ENCODE data around the gene MBLAC1. TPM values are rescaled to one million over a fixed set of nuclear protein-coding genes. Genes with fewer than 3 reads are reported as not detected.

MBLAC1 gene
- total and polyA plus RNA-seq, 9 of the 15 experiments (the other 6 are each of a cell fraction or from before 2014, with no cell fraction given): 0.03 to 3.1 (median 0.52) TPM

DNA sequence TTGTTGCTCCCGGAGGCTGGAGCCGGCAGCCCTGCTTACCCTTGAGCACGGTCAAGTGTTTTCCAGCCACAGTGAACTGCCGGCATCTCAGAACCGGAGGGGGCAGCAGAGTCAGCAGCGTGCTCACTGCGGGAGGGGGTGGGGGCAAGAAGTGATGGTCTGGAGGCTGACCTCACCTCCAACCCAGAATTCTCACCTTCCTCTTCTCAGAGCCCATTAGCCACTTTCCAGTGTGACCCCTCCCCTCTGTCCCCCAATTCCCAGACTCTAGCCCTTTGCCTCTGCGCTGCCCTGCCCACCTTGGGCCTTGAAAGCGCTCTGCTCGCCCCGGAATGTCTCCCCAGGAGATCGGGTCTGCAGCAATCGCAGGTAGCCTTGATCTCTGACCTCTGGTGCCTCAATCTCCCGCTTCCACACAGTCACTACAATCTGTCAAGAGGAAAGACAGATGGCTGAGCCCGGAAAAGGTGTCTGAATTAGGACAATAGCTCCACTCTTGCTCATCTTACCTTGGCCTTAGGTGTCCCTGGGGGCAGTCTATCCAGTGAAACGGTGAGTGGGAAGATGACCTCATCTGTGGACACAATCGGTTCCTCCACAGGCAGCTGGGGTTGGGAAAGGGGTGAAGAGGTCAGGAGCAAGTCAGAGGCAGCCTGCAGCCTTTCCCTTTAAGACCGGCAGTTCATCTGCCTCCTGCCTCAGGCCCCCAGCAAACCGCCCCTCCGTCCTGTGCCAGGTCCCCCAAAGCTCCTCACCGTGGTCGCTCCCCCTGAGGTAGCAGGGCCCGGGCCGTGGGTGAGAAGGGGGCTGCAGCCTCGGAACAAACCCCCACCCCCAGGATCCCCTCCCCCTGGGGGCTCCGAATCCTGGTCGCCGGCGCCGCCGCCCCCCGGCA, 30.8 kb downstream of the MBLAC1 start (continued):
- TF ChIP-seq ZNF212 (CRISPR knock-in tag; IDR thresholded peaks at IDR 0.05): no peak
- TF ChIP-seq, protein P1, sequence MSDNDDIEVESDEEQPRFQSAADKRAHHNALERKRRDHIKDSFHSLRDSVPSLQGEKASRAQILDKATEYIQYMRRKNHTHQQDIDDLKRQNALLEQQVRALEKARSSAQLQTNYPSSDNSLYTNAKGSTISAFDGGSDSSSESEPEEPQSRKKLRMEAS (CRISPR knock-in tag; IDR thresholded peaks at IDR 0.05): peak; percentile 91

DNA sequence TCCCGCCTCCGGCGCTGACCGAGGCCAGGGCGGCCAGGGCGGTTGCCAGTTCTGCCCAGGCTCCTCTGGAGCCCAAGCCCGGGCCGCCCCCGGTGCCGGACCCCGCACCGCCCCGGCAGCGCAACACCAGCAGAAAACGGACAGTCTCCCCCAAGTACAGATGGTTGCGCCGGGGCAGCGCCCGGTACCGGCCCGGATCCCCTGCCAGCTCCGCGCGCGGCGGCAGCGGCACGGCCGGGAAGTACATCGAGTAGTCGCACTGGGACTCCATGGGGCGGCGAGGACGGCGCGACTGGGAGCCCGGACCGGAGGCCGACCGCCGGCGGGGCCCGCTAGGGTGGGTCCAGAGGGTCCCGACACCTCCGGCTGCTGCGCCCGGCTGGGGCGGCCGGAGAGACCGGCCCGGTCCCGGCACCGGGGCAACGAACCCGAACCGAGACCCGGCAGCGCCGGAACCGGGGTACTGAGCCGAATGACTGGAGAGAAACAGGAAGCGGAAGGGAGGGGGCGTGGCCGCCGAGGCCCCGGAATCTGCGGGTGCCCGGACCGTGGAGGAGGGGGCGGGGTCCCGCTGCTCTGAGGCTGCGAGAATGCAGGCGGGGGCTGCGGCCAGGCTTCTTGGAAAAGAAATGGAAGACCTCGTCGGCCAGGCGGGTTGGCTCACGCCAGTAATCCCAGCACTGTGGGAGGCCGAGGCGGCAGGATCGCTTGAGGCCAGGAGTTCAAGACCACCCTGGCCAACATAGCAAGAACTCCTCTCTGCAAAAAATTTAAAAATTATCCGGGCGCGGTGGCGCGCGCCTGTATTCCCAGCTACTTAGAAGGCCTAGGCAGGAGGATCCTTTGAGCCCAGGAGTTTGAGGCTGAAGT, 31.7 kb downstream of the MBLAC1 start, which contains the start of gene TRAPPC14:
Gene TRAPPC14 (minus strand): TSS at position 495 of the 870 bp plus-strand sequence. CDS start 224 bp downstream, at position 271.
- DNase-seq (ENCODE audit: extremely low read depth in 1 of 4, low spot score in 3 of 4): peak; percentile 97 to 100 (median 98)
- peak; percentile 87 for ATAC-seq
- H3K4me3 ChIP-seq: peak within 1 kb of the TSS; percentile 99
- POLR2A ChIA-PET: interaction anchor here (0.7 to 2.1 kb wide), 8 partner anchors 9 to 139 kb away, joined by 3 to 8 read pairs (median 3); partner anchors contain the start of gene LAMTOR4
- H4K20me1 ChIP-seq (replicated peaks; ENCODE audit: control insufficient read depth, insufficient read depth, low read length): peaks cover 10% of the 10 kb centered on the region
- no peaks in the 10 kb centered on the region for H3K9me1 ChIP-seq (ENCODE audit: control insufficient read depth, insufficient read depth, low read length)
- H3K4me2 ChIP-seq (ENCODE audit: insufficient read depth, low read length): peak within 1 kb of the TSS; percentile 89
- peaks cover 35 to 74% of the 10 kb centered on the region in 2 experiments for H3K4me1 ChIP-seq (replicated peaks in 1 of 2; ENCODE audit: control insufficient read depth in 2 of 2, insufficient read depth in 2 of 2, low read length in 2 of 2)
- in situ Hi-C loops (cut with MboI): no loop called here
- H3K79me2 ChIP-seq (ENCODE audit: control insufficient read depth, insufficient read depth, low read length): peaks cover 30% of the 10 kb centered on the region
- H3K36me3 ChIP-seq (ENCODE audit: control insufficient read depth, insufficient read depth, low read length): peaks cover 36% of the 10 kb centered on the region
- intact Hi-C loops (cut with micrococcal nuclease): loop anchor here (1.0 to 5.0 kb wide), 3 partner anchors 9 to 114 kb away; no protein-coding TSS in a partner anchor
- no peaks in the 10 kb centered on the region for H3K27me3 ChIP-seq (ENCODE audit: control insufficient read depth in 2 of 2, insufficient read depth in 2 of 2, low read length in 2 of 2)
- H2AFZ ChIP-seq (ENCODE audit: low read depth, low read length): peak within 1 kb of the TSS; percentile 84
- peak within 1 kb of the TSS; percentile 91 for H3K27ac ChIP-seq (ENCODE audit: extremely low read depth, low read depth, low read length)
- 2% methylated on average over 67 of the region's 87 CpGs for WGBS (ENCODE audit: insufficient coverage, low coverage, missing lambda C conversion rate)
- peak; percentile 84 for FAIRE-seq
- CTCF ChIA-PET (ENCODE audit: low intra/inter-chr PET ratio): interaction anchor here (0.6 kb wide), 1 partner anchor 11 kb away, joined by 5 read pairs; no protein-coding TSS in a partner anchor
- H3K9ac ChIP-seq (ENCODE audit: insufficient read depth in 1 of 2, low read depth in 2 of 2, low read length in 2 of 2): peak within 1 kb of the TSS; percentile 90 to 98
- no TSS peak for BruUV-seq (replicated peaks)
- no peaks in the 10 kb centered on the region for H3K9me3 ChIP-seq (replicated peaks; ENCODE audit: control insufficient read depth, insufficient read depth, low read depth, low read length)
- TF ChIP-seq, protein P2, sequence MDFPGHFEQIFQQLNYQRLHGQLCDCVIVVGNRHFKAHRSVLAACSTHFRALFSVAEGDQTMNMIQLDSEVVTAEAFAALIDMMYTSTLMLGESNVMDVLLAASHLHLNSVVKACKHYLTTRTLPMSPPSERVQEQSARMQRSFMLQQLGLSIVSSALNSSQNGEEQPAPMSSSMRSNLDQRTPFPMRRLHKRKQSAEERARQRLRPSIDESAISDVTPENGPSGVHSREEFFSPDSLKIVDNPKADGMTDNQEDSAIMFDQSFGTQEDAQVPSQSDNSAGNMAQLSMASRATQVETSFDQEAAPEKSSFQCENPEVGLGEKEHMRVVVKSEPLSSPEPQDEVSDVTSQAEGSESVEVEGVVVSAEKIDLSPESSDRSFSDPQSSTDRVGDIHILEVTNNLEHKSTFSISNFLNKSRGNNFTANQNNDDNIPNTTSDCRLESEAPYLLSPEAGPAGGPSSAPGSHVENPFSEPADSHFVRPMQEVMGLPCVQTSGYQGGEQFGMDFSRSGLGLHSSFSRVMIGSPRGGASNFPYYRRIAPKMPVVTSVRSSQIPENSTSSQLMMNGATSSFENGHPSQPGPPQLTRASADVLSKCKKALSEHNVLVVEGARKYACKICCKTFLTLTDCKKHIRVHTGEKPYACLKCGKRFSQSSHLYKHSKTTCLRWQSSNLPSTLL (IDR thresholded peaks at IDR 0.05): no peak
- TF ChIP-seq THRAP3 (IDR thresholded peaks at IDR 0.05; ENCODE audit: borderline replicate concordance): no peak
- no peak for TF ChIP-seq ZSCAN32 (CRISPR knock-in tag; IDR thresholded peaks at IDR 0.05)
- no peak for TF ChIP-seq IRF2 (CRISPR knock-in tag; IDR thresholded peaks at IDR 0.05)
- TF ChIP-seq MTA2 (IDR thresholded peaks at IDR 0.05; ENCODE audit: low read depth): no peak
- peak; percentile 79 for TF ChIP-seq POLR2AphosphoS5 (IDR thresholded peaks at IDR 0.05; ENCODE audit: control insufficient read depth, insufficient read depth, low read depth, low read length)
- TF ChIP-seq SIN3B (IDR thresholded peaks at IDR 0.05; ENCODE audit: low read depth): peak; percentile 70
- no peak for TF ChIP-seq ZNF507 (tag; conservative IDR thresholded peaks at IDR 0.05)
- TF ChIP-seq ZNF3 (CRISPR knock-in tag; IDR thresholded peaks at IDR 0.05): no peak
- TF ChIP-seq ZNF586 (CRISPR knock-in tag; conservative IDR thresholded peaks at IDR 0.05): no peak
- peak; percentile 95 for TF ChIP-seq ZBTB7A (IDR thresholded peaks at IDR 0.05; ENCODE audit: borderline replicate concordance, control insufficient read depth, low read depth, low read length)
- TF ChIP-seq, protein P3, sequence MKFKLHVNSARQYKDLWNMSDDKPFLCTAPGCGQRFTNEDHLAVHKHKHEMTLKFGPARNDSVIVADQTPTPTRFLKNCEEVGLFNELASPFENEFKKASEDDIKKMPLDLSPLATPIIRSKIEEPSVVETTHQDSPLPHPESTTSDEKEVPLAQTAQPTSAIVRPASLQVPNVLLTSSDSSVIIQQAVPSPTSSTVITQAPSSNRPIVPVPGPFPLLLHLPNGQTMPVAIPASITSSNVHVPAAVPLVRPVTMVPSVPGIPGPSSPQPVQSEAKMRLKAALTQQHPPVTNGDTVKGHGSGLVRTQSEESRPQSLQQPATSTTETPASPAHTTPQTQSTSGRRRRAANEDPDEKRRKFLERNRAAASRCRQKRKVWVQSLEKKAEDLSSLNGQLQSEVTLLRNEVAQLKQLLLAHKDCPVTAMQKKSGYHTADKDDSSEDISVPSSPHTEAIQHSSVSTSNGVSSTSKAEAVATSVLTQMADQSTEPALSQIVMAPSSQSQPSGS (CRISPR knock-in tag; IDR thresholded peaks at IDR 0.05): no peak
- no peak for TF ChIP-seq FOS (IDR thresholded peaks at IDR 0.05; ENCODE audit: extremely low read depth, insufficient read length)
